IMR-90 (cell line): ENCODE results near the gene PIP4P1. TPM values are rescaled to one million over a fixed set of nuclear protein-coding genes. Genes with fewer than 3 reads are reported as not detected.

Experiments used
- ATAC-seq: fragments of 200-7000 bp; cut with Tn5 transposase; 2 replicates; pipeline ENCODE4 v1.9.1; 2020; ENCODE audit warnings: low read depth, mild to moderate bottlenecking, moderate library complexity
- BruUV-seq: library from RNA; stranded (reverse); fragments of 400-500 nt; replicated peaks from 2 replicates; lab custom pipeline; 2021; lab: Mats Ljungman, UMichigan
- CTCF ChIA-PET: fragments of 300-600 bp; formaldehyde crosslinking; extraction: SDS; loops from one replicate; lab custom pipeline; 2021; ENCODE audit warnings: antibody characterized with exemption; lab: Yijun Ruan, JAX
- POLR2A ChIA-PET: fragments of 300-600 bp; sonication (Branson Sonifier 250); formaldehyde crosslinking; loops from one replicate; lab custom pipeline; 2022; ENCODE audit warnings: antibody characterized with exemption; ENCODE audit not compliant: unreplicated experiment; lab: Charles Lee
- DNase-seq: peaks from one replicate; pipeline ENCODE4 v3.0.0; 2013
- H2AFZ ChIP-seq: replicated peaks from 2 replicates; pipeline ENCODE3; 2013; ENCODE audit warnings: low read length, mild to moderate bottlenecking; ENCODE audit not compliant: poor library complexity
- H2AK5ac ChIP-seq: 2 replicates; pipeline ENCODE4 v1.6.1; 2013; ENCODE audit warnings: low read depth, low read length, inconsistent platforms
- H2AK9ac ChIP-seq: replicated peaks from 2 replicates; pipeline ENCODE3; 2013; ENCODE audit warnings: mild to moderate bottlenecking, low read depth, low read length, moderate library complexity; ENCODE audit not compliant: poor library complexity
- H2BK120ac ChIP-seq: 2 replicates; pipeline ENCODE4 v1.6.1; 2013; ENCODE audit warnings: low read depth, low read length, inconsistent platforms
- H2BK15ac ChIP-seq: 3 replicates; pipeline ENCODE4 v1.6.1; 2013; ENCODE audit warnings: low read depth, low read length, inconsistent platforms
- H2BK20ac ChIP-seq: 2 replicates; pipeline ENCODE4 v1.6.1; 2013; ENCODE audit warnings: low read depth, mild to moderate bottlenecking, inconsistent platforms, low read length, moderate library complexity
- H2BK5ac ChIP-seq: 2 replicates; pipeline ENCODE4 v1.6.1; 2013; ENCODE audit warnings: mild to moderate bottlenecking, low read depth, low read length, inconsistent platforms; ENCODE audit not compliant: poor library complexity, severe bottlenecking
- H3K14ac ChIP-seq: replicated peaks from 2 replicates; pipeline ENCODE4 v1.6.1; 2013; ENCODE audit warnings: low read depth, low read length, inconsistent platforms
- H3K18ac ChIP-seq: 2 replicates; pipeline ENCODE4 v1.6.1; 2013; ENCODE audit warnings: low read depth, low read length, control low read depth
- H3K23ac ChIP-seq: 2 replicates; pipeline ENCODE4 v1.6.1; 2013; ENCODE audit warnings: low read depth, low read length, inconsistent platforms
- H3K27ac ChIP-seq: 2 replicates; pipeline ENCODE4 v1.5.1; 2013; ENCODE audit warnings: mild to moderate bottlenecking, control low read depth, low read length; ENCODE audit not compliant: insufficient read depth
- H3K27me3 ChIP-seq: 2 replicates; pipeline ENCODE4 v1.6.1; 2013; ENCODE audit warnings: low read length; ENCODE audit not compliant: control insufficient read depth, insufficient read depth
- H3K36me3 ChIP-seq: 2 replicates; pipeline ENCODE4 v1.6.1; 2013; ENCODE audit warnings: low read length, mixed read lengths; ENCODE audit not compliant: control insufficient read depth, insufficient read depth
- H3K4ac ChIP-seq: 2 replicates; pipeline ENCODE4 v1.6.1; 2013; ENCODE audit warnings: low read depth, low read length, inconsistent platforms
- H3K4me1 ChIP-seq: 2 replicates; pipeline ENCODE4 v1.6.1; 2013; ENCODE audit warnings: low read length, mixed read lengths; ENCODE audit not compliant: control insufficient read depth, insufficient read depth
- H3K4me2 ChIP-seq: 2 replicates; pipeline ENCODE4 v1.6.1; 2013; ENCODE audit warnings: low read depth, mild to moderate bottlenecking, control low read depth, low read length, moderate library complexity
- H3K4me3 ChIP-seq: 2 replicates; pipeline ENCODE4 v1.5.1; 2013; ENCODE audit warnings: low read depth, mild to moderate bottlenecking, control low read depth, low read length, moderate library complexity; ENCODE audit not compliant: insufficient read depth
- H3K56ac ChIP-seq: 2 replicates; pipeline ENCODE4 v1.6.1; 2013; ENCODE audit warnings: low read length, inconsistent platforms; ENCODE audit not compliant: insufficient read depth; ENCODE audit errors: extremely low read depth
- H3K79me1 ChIP-seq, 2 experiments: 2 replicates each; pipeline ENCODE4 v1.6.1; 2013; ENCODE audit warnings: low read length in 2 of 2, inconsistent platforms in 1 of 2, low read depth in 1 of 2
- H3K9ac ChIP-seq: 2 replicates; pipeline ENCODE4 v1.6.1; 2013; ENCODE audit warnings: low read depth, low read length, control low read depth
- H3K9me1 ChIP-seq: 2 replicates; pipeline ENCODE4 v1.6.1; 2013; ENCODE audit warnings: low read length, inconsistent platforms; ENCODE audit not compliant: insufficient read depth
- H3K9me3 ChIP-seq: 2 replicates; pipeline ENCODE4 v1.6.1; 2013; ENCODE audit warnings: low read length; ENCODE audit not compliant: control insufficient read depth, insufficient read depth
- H4K20me1 ChIP-seq: 2 replicates; pipeline ENCODE4 v1.6.1; 2013; ENCODE audit warnings: low read length, inconsistent platforms; ENCODE audit not compliant: insufficient read depth
- H4K5ac ChIP-seq: 2 replicates; pipeline ENCODE4 v1.6.1; 2013; ENCODE audit warnings: mild to moderate bottlenecking, low read depth, low read length, control low read depth
- H4K8ac ChIP-seq, 2 experiments: 2 replicates each; pipeline ENCODE4 v1.6.1; 2013; ENCODE audit warnings: low read depth in 2 of 2, low read length in 2 of 2, control low read depth in 1 of 2, inconsistent platforms in 1 of 2
- H4K91ac ChIP-seq: 2 replicates; pipeline ENCODE4 v1.6.1; 2013; ENCODE audit warnings: low read depth, low read length, inconsistent platforms; ENCODE audit not compliant: insufficient read depth
- CEBPB ChIP-seq: IDR thresholded peaks from 2 replicates; pipeline ENCODE4 v1.6.1; 2012; ENCODE audit warnings: low read depth, low read length, improper control_type of control experiment
- CHD1 ChIP-seq: IDR thresholded peaks from 2 replicates; pipeline ENCODE4 v1.6.1; 2012; ENCODE audit warnings: low read depth, low read length, improper control_type of control experiment
- CTCF ChIP-seq: conservative IDR thresholded peaks from 2 replicates; pipeline ENCODE4 v1.5.1; 2012; ENCODE audit warnings: mild to moderate bottlenecking, low read depth, low read length, improper control_type of control experiment
- MAFK ChIP-seq: IDR thresholded peaks from 2 replicates; pipeline ENCODE4 v1.6.1; 2012; ENCODE audit warnings: low read depth, low read length, improper control_type of control experiment
- MAZ ChIP-seq: IDR thresholded peaks from 2 replicates; pipeline ENCODE4 v1.6.1; 2012; ENCODE audit warnings: low read depth, mild to moderate bottlenecking, low read length, improper control_type of control experiment, moderate library complexity, borderline replicate concordance
- MXI1 ChIP-seq: IDR thresholded peaks from 2 replicates; pipeline ENCODE4 v1.6.1; 2012; ENCODE audit warnings: low read depth, mild to moderate bottlenecking, low read length, moderate library complexity, borderline replicate concordance
- NFE2L2 ChIP-seq: fragments of 150-350 bp; IDR thresholded peaks from 2 replicates; pipeline ENCODE4 v1.6.1; 2016; ENCODE audit warnings: low read depth, mild to moderate bottlenecking, low read length
- POLR2A ChIP-seq: IDR thresholded peaks from 2 replicates; pipeline ENCODE4 v1.6.1; 2012; ENCODE audit warnings: mild to moderate bottlenecking, low read depth, low read length
- USF2 ChIP-seq: fragments of 150-350 bp; IDR thresholded peaks from 2 replicates; pipeline ENCODE4 v1.6.1; 2017; ENCODE audit warnings: mild to moderate bottlenecking, antibody characterized with exemption, low read length, low read depth
- WGBS, 2 experiments: methylation state at CpG; one replicate each; pipeline versions ENCODE4 v1.1.5 to v1.1.7; 2013; ENCODE audit warnings: missing lambda C conversion rate in 2 of 2; ENCODE audit not compliant: insufficient read length in 1 of 2; ENCODE audit errors: extremely low coverage in 2 of 2; 5-methylcytosine and 5-hydroxymethylcytosine counted together
- dilution Hi-C: fragments of 300-500 bp; cut with HindIII; formaldehyde crosslinking; loops from one replicate; pipeline ENCODE4 v1.14.3; 2018; ENCODE audit warnings: low sequenced_read_pairs; ENCODE audit not compliant: unreplicated experiment
- in situ Hi-C: fragments of 300-500 bp; cut with MboI; formaldehyde crosslinking; loops from 3 replicates; pipeline ENCODE4 v1.14.3; 2019; ENCODE audit warnings: low sequenced_read_pairs, inconsistent platforms, mixed read lengths
- intact Hi-C: fragments of 100-400 bp; cut with micrococcal nuclease; formaldehyde crosslinking; loops from 2 replicates; pipeline ENCODE4 v1.10.0; 2022
- polyA plus RNA-seq, 3 experiments: library from polyadenylated mRNA; depleted of rRNA; stranded (reverse); fragments of >200 nt; gene quantifications; 2 replicates each; pipeline ENCODE4 v1.2.3, GENCODE V29; 2012; ENCODE audit warnings: low replicate concordance in 1 of 3
- total RNA-seq: library from RNA; depleted of rRNA; stranded (reverse); fragments of >200 nt; gene quantifications from 2 replicates; pipeline ENCODE4 v1.2.3, GENCODE V29; 2012

PIP4P1 gene
- total and polyA plus RNA-seq, 2 of the 4 experiments (the other 2 are of a cell fraction) = 15.2 to 27.8 TPM

GRCh38 chr14:20435582-20436362 is 25.5 kb downstream of the PIP4P1 start, which contains the start of gene KLHL33 (continued):
- TF ChIP-seq MXI1 = no peak
- no peak for TF ChIP-seq NFE2L2

- WGBS, 2 experiments = 39% methylated on average over 6 of the region's 44 CpGs; no CpG with 5 or more reads in 1 of the 2 experiments
- no peak for DNase-seq
- ATAC-seq = peak; percentile 51
- Histone ChIP-seq H4K5ac (no peak overlapping the region), H2BK5ac (no peak overlapping the region), H4K20me1 (no peaks in the 10 kb centered on the region), H3K4me3 (no peak overlapping the region; the same call in 1 of the 2 replicates), H3K9me3 (no peaks in the 10 kb centered on the region), H3K4ac (no peak overlapping the region), H2BK15ac (no peak overlapping the region), H3K56ac (no peak overlapping the region), H3K4me1 (peaks cover 2% of the 10 kb centered on the region; the same call in 1 of the 2 replicates), H3K9me1 (no peaks in the 10 kb centered on the region), H3K27me3 (peaks cover 8% of the 10 kb centered on the region; the same call in 1 of the 2 replicates), H3K18ac (no peak overlapping the region), H2BK20ac (no peak overlapping the region), H2AK9ac (peak overlapping the region; percentile 48), H3K79me1 (no peaks in the 10 kb centered on the region), H3K36me3 (no peaks in the 10 kb centered on the region), H4K8ac (peak overlapping the region in 1 of 2 experiments; percentile 27; a peak in 1 of 4 replicates), H2AK5ac (no peak overlapping the region), H3K4me2 (peak overlapping the region; percentile 23; the same call in 1 of the 2 replicates), H4K91ac (no peak overlapping the region), H3K14ac (no peak overlapping the region), H3K9ac (no peak overlapping the region), H3K23ac (no peak overlapping the region), H2AFZ (peak overlapping the region; percentile 85), H2BK120ac (no peak overlapping the region), H3K27ac (no peak overlapping the region)
- ChIA-PET CTCF (no interaction called here), POLR2A (interaction anchor here (1.1 kb wide), 1 partner anchor 22 kb away, joined by 7 read pairs; no protein-coding TSS in a partner anchor)
- BruUV-seq = no TSS peak
- no peak for TF ChIP-seq CTCF
- TF ChIP-seq MAZ = no peak
- TF ChIP-seq CHD1 = no peak
- no peak for TF ChIP-seq CEBPB
- no peak for TF ChIP-seq MAFK
- no peak for TF ChIP-seq USF2
- TF ChIP-seq MXI1 = no peak
- no peak for TF ChIP-seq POLR2A
- intact Hi-C loops (no loop called here), dilution Hi-C loops (no loop called here), in situ Hi-C loops (no loop called here)
These were observed 26.3 kb downstream of the PIP4P1 start for GRCh38 chr14:20434701-20435581.
